Measurements from ENCODE around the gene HIPK2.

DNA sequence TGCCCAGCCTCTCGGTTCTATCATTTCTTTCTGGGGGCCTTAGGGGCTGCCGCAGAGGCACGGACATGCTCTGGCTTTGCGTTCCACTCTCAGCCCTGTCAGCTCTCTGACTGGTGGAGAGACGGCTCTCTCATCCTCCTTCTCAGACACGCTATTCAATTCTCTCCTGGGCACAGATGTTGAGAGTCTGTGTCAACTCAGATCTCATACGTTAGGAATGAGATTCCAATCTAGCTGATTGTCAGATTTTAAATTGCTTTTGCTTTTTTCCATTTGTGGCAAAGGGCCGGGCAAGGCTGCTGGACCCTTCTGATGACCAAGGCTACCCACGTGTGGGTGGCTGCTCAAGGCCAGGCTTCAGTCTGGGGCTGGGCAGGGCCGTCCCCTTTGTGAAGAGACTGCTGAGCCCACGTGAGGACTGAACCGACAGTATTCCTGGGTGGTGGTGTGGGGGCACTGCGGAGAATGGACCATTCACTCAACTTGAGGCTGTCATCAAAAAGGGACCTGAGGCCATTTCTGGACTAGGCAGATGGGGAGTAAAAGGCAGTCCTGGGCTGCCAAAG lies 182.8 kb downstream of the HIPK2 start:
- TF ChIP-seq, protein P1, sequence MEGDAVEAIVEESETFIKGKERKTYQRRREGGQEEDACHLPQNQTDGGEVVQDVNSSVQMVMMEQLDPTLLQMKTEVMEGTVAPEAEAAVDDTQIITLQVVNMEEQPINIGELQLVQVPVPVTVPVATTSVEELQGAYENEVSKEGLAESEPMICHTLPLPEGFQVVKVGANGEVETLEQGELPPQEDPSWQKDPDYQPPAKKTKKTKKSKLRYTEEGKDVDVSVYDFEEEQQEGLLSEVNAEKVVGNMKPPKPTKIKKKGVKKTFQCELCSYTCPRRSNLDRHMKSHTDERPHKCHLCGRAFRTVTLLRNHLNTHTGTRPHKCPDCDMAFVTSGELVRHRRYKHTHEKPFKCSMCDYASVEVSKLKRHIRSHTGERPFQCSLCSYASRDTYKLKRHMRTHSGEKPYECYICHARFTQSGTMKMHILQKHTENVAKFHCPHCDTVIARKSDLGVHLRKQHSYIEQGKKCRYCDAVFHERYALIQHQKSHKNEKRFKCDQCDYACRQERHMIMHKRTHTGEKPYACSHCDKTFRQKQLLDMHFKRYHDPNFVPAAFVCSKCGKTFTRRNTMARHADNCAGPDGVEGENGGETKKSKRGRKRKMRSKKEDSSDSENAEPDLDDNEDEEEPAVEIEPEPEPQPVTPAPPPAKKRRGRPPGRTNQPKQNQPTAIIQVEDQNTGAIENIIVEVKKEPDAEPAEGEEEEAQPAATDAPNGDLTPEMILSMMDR (conservative IDR thresholded peaks at IDR 0.05), result no peak
- no peak for TF ChIP-seq ZFX (IDR thresholded peaks at IDR 0.05)
